Stimulated activated CD8-positive, alpha-beta memory T cell treated with anti-CD3 and anti-CD28 coated beads, Interleukin-12 subunit alpha, Interleukin-12 subunit beta, amount 100 ng/mL, for 24 hours (primary cell): ENCODE data around the gene CCDC152.
"Not testable (repeated sequence)": the region's sequence is repeated elsewhere in the genome, so short reads cannot be mapped to it uniquely, and the experiment has no call there.

ENCODE experiments used
- DNase-seq: peaks from one replicate; pipeline ENCODE4 v3.0.0-alpha.2; 2020; ENCODE audit errors: extremely low read depth

The CCDC152 gene

DNA sequence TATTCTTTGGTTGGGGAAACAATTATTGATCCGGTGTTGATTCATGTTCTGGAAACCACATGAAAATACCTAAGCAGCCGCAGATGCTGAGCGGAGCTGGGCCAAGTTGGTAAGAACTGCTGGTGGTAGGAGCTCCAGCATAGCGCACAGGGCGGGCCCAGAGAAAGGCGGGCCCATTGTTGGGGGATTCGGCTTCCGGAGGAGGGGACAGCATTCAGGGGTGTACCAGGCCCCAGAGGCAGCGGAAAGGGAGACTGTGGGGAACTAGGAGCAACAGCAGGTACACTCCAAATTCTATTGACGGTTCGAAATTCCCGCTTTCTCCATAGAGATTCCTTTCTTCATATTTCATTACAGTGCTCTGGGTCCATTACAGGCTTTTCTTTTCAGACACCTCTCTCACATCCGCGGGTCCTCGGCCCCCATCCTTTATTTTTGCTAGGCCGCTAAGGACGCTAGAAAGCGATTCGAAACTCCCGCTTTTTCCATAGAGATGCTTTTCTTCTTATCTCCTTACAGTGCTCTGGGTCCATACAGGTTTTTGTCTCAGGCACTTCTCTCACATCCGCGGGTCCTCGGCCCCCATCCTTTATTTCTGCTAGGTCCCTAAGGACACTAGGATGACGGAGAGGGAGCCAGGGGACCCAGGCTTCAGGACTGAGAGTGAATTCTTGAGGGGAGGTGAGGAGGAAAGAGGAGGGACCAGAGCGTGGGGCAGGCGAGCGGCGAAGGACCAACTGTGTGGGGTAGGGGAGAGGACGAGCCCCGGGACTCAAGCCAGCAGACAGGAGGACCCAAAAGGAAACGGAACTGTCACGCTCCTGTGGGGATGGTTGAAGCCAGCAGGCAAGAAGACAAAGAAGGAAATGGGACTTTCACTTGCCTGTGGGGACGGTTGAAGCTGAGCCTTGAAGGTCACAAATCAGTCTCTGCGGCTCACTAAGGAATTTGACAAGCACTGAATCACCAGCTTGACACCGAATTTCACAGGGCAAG lies at the start of gene CCDC152:
Gene CCDC152 (plus strand): TSS at position 213 of the 996 bp plus-strand sequence. CDS start 2,304 bp downstream, outside the sequence.
- peak; percentile 16 for DNase-seq

DNA sequence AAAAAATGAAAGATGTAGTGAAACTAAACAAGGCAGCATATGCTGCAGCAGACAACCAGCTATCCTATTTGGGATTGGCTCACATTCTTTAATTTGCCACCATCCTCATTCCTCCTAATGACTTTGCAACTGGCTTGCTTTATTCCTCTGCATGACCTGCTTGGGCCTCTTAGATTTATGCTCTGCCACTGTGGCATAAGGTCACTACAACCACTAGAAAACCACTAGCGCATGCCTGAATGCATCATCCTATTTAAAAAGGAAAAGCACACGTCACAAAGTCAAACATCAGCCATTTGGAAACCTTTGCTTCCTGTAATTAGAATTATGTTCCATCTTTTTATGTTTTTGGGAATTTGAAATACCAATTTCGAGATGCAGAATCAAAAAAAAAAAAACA lies 40.8 kb upstream of the CCDC152 start:
- no peak for DNase-seq

DNA sequence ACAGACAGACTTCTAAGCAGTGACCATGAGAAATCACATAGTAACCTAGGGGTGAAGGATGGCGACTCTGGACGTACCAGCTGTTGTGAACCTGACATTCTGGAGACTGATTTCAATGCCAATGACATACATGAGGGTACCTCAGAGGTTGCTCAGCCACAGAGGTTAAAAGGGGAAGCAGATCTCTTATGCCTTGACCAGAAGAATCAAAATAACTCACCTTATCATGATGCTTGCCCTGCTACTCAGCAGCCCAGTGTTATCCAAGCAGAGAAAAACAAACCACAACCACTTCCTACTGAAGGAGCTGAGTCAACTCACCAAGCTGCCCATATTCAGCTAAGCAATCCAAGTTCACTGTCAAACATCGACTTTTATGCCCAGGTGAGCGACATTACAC lies 38.0 kb upstream of the CCDC152 start:
- no peak for DNase-seq

DNA sequence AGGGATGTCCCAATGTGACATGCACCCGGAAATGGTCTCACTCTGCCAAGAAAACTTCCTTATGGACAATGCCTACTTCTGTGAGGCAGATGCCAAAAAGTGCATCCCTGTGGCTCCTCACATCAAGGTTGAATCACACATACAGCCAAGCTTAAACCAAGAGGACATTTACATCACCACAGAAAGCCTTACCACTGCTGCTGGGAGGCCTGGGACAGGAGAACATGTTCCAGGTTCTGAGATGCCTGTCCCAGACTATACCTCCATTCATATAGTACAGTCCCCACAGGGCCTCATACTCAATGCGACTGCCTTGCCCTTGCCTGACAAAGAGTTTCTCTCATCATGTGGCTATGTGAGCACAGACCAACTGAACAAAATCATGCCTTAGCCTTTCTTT lies 37.6 kb upstream of the CCDC152 start:
- no peak for DNase-seq

- no peak for DNase-seq
Measured at GRCh38 chr5:42720251-42720650, 36.4 kb upstream of the CCDC152 start.

DNA sequence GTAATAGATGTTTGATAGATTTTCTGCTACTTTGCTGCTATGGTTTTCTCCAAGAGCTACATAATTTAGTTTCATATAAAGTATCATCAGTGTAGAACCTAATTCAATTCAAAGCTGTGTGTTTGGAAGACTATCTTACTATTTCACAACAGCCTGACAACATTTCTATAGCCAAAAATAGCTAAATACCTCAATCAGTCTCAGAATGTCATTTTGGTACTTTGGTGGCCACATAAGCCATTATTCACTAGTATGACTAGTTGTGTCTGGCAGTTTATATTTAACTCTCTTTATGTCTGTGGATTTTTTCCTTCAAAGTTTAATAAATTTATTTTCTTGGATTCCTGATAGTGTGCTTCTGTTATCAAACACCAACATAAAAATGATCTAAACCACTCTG lies 35.1 kb upstream of the CCDC152 start:
- DNase-seq: no peak

GRCh38 chr5:42734531-42735058 lies 22.0 kb upstream of the CCDC152 start:
- not testable (repeated sequence) for DNase-seq

GRCh38 chr5:42740920-42741319 lies 15.7 kb upstream of the CCDC152 start:
- DNase-seq: no peak

- DNase-seq: no peak
Measured at GRCh38 chr5:42745426-42745825, 11.2 kb upstream of the CCDC152 start.

DNA sequence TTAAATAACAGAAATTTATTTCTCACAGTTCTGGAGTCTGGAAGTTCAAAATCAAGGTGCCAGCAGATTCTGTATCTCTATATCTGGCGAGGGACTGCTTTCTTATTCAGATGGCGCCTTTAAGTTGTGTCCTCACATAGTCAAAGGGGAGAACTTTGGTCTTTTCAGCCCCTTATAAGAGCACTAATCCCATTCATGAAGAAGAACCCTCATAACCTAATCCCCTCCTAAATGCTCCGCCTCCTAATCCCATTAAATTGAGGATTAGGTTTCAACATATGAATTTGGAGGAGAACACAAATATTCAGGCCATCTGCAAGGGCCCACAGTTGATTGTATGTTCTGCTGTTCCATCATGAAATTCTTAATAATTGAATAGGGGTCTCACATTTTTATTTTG lies 10.8 kb upstream of the CCDC152 start:
- no peak for DNase-seq

- no peak for DNase-seq
Measured at GRCh38 chr5:42749020-42749419, 7.6 kb upstream of the CCDC152 start.

- no peak for DNase-seq
Measured at GRCh38 chr5:42750507-42750906, 6.1 kb upstream of the CCDC152 start.

DNA sequence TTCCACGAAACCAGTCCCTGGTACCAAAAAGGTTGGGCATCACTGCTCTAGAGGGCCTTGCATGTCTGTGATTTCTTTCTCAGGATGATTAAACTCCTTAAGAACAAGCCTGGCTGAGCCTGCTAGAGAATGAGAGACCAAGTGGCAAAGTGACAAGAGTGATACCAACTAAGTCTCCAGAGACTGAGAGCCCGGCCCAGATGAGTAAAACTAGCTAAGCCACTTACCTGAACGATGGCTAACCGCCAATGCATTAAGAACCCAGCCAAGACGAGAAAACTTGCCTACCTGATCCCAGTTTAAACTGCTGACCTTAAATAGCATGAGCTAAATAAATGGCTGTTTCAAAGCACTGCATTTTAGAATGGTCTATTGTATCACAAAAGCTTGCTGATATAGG lies 5.6 kb upstream of the CCDC152 start:
- no peak for DNase-seq

DNA sequence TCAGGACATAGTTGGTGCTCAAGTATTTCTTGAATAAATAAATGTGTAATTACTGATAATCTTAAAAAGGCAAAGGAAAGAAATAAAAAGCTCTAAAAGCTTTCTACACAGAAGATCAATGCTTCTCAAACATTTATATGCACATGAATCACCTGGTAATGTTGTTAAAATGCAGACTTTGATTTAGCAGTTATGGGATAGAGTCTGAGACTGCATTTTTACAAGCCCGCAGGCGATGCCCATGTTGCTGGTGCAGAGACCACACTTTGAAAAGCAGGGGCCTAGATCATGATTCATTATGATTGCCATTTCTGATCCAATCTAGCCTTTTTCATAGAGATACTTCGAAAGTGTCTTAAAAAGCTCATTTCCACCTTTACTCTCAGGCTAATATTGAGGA lies 3.5 kb upstream of the CCDC152 start:
- DNase-seq: no peak

DNA sequence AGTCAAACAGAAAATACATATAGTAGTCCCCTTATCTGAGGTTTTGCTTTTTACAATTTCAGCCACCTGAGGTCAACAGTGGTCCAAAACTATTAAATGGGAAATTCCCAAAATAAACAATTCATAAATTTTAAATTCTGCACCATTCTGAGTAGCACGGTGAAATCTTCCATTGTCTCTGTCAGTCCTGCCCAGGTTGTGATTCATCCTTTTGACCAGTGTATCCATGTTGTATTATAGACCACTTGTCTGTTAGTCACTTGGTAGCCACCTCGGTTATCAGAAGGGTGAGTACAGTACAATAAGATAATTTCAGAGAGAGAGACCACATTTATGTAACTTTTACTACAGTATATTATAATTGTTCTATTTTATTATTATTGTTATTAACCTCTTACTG lies 2.8 kb downstream of the CCDC152 start:
- DNase-seq: no peak

DNA sequence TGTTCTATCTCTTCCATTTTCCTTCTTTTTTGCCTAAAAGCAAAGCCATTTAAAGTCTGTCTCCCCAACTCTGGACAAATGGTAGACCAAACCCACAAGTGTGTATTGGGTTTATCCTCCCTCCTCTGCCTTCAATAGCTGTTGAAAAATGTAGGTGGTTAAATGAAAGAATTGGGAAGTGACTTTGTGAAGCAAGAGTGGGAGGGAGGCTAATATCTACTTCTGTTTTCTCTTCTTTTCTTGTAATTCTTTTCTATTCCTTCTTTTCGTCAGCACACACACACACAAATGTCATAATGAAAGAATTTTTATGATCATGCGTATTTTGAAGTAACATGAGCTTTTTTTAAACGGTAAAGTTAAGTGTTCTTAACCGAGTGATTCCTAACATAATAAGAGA lies 3.8 kb downstream of the CCDC152 start:
- no peak for DNase-seq

DNA sequence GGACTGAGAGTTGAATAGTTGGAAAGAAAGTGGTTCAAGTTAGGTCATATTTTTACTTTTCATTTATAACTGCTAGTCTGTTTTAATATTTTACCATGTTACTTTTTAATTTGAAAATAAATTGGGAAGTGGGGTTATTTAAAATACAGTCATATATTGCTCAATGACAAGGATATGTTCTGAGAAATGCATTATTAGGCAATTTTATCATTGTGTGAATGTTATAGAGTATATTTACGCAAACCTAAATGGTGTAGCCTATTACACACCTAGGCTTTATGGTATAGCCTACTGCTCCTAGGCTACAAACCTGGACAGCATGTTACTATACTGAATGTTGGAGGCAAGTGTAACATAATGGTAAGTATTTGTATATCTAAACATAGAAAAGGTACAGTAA lies 5.2 kb downstream of the CCDC152 start:
- DNase-seq: no peak

GRCh38 chr5:42767491-42768105 lies 11.0 kb downstream of the CCDC152 start:
- DNase-seq: no peak

DNA sequence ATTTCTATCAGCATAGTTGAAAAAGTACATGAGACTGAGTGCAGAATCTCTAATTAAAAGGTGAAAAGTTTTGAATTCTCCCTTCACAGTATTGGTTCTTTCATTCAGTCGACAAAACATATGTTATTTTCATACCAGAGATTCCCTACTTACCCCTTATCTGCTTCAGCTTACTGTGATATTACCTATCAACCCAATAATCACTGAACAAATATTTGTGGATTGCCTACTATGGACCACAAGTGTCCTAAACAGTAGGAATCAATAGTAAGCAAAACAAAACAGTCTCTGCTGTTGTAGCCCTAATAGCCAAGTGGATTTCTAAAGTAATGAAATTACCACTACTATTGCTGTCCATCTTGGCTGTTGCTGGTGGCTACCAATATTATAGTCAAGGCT lies 11.5 kb downstream of the CCDC152 start:
- no peak for DNase-seq

GRCh38 chr5:42770003-42770402 lies 13.4 kb downstream of the CCDC152 start:
- DNase-seq: no peak

DNA sequence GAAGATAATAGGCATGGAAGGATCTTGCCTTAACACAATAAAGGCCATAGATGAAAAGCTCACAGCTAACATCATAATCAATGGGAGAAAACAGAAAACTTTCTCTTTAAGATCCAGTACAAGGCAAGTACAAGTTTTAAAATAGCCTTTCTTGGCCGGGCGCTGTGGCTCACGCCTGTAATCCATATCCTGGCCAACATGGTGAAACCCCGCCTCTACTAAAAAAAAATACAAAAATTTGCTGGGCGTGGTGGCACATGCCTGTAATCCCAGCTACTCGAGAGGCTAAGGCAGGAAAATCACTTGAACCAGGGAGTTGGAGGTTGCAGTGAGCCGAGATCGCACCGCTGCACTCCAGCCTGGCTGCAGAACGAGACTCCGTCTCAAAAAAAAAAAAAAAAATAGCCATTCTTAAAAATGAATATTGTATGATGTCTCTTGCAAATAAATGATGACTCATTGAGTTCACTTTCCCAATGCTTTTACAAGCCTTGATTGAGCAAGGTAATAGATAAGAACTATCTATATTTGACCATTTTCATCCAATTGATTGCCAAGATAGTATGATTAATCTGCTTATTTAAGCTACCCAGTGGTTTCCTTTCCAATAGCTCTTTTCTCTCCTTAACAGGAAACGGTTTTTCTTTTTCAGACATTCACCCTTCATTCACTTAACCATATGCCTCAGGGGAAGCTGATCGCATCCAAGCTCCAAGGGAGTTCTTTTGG lies 15.8 kb downstream of the CCDC152 start:
- DNase-seq: no peak

DNA sequence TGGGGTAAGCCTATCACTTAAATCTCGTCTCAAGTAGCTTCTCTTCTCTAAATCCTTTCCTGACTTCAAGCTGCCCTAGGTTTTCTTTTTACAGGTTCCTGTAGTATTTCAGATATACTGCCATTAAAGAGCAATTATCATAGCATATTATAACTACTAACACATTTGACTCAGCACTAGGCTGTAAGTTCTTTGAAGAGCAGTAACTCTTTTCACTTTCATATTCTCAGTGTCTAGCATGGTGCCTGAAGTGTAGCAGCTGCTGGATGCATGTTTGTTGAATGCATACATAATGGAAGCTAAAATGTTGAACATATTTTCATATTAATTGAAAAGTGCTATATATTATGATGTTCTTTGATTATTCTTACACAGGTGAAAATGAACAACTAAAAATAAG lies 22.5 kb downstream of the CCDC152 start:
- no peak for DNase-seq
